Raji (cell line): ENCODE measurements around the gene DNAJC13.

Source experiments
- POLR2A ChIP-seq: IDR thresholded peaks from 2 replicates; pipeline ENCODE4 v1.6.1; 2011; ENCODE audit warnings: low read depth, low read length, control low read depth; ENCODE audit not compliant: insufficient read depth

DNAJC13 gene

GRCh38 chr3:132573797-132574211 is 156.5 kb downstream of the DNAJC13 start:
- no peak for TF ChIP-seq POLR2A

- TF ChIP-seq POLR2A, result no peak
Measured at GRCh38 chr3:132587401-132587800, 170.1 kb downstream of the DNAJC13 start.
